ENCODE measurements around the gene GAB2. TPM values are rescaled to one million over a fixed set of nuclear protein-coding genes. Genes with fewer than 3 reads are reported as not detected.

Gene GAB2
- polyA plus RNA-seq, 3 donors, result 2.8 to 39.4 (median 4.4) TPM

DNA sequence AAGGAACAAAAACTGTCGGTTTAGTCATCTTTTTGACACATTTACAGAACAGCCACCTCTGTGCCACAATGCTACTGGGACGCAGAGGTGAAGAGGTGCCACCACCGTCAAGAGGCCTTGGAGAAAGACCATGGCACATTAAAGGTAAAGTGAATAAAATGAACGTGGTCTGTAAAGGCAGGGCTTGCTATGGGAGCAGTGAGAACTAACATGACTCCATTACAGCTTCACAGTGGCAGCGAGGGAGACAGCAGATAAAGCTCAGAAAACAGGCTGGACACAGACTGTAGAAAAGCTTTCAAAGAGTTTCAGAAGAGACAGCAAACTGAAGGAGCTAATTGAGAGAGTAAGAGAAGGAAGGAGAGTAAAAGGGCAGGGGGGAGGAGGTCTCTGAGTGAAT, 102.9 kb downstream of the GAB2 start:
- peaks cover 36 to 67% of the 10 kb centered on the region in 2 donors for H3K4me1 ChIP-seq (ENCODE audit: control insufficient read depth in 1 of 2, insufficient read depth in 2 of 2, low read length in 2 of 2)
- H3K9me3 Mint-ChIP-seq, result peaks cover 0 to 3% (median 0%) of the 10 kb centered on the region in 7 donors

GRCh38 chr11:78313898-78314297, 103.7 kb downstream of the GAB2 start:
- H3K4me1 Mint-ChIP-seq, result peaks cover 84% of the 10 kb centered on the region
- H4K20me1 ChIP-seq (ENCODE audit: insufficient read depth, low read length), result peaks cover 86% of the 10 kb centered on the region
- peaks cover 0 to 3% (median 0%) of the 10 kb centered on the region in 7 donors for H3K9me3 Mint-ChIP-seq
- H2AFZ ChIP-seq (ENCODE audit: insufficient read depth, low read depth, low read length, poor library complexity, severe bottlenecking), result no peak overlapping the region
- no peaks in the 10 kb centered on the region for H3K27me3 ChIP-seq (ENCODE audit: control insufficient read depth in 2 of 2, insufficient read depth in 2 of 2, low read length in 2 of 2)
- intact Hi-C loops (cut with micrococcal nuclease), result loop anchor here in 1 of 2 donors (5.0 kb wide), 1 partner anchor 38 kb away; no protein-coding TSS in a partner anchor
- peak overlapping the region in 1 of 2 donors; percentile 73 for H3K27ac ChIP-seq (ENCODE audit: low read depth in 1 of 2, low read length in 2 of 2)
- H3K27me3 Mint-ChIP-seq (ENCODE audit: low read depth in 3 of 3), result no peaks in the 10 kb centered on the region
- H3K36me3 ChIP-seq (replicated peaks in 1 of 2; ENCODE audit: control insufficient read depth in 1 of 2, insufficient read depth in 2 of 2, low read length in 2 of 2), result no peaks in the 10 kb centered on the region
- peaks cover 14 to 24% of the 10 kb centered on the region in 2 donors for H3K36me3 Mint-ChIP-seq
- peaks cover 37 to 71% of the 10 kb centered on the region in 2 donors for H3K4me1 ChIP-seq (ENCODE audit: control insufficient read depth in 1 of 2, insufficient read depth in 2 of 2, low read length in 2 of 2)
- H3K27ac Mint-ChIP-seq, result peak overlapping the region; percentile 72 to 92 (median 83)
- peaks cover 100% of the 10 kb centered on the region for H3K79me2 ChIP-seq (ENCODE audit: insufficient read depth, low read length)
- no peak overlapping the region for H3K4me2 ChIP-seq (replicated peaks; ENCODE audit: extremely low read depth, low read length, poor library complexity, severe bottlenecking)
- no peak overlapping the region for H3K9ac ChIP-seq (ENCODE audit: insufficient read depth, low read length, poor library complexity, severe bottlenecking)
- TF ChIP-seq CTCF (IDR thresholded peaks at IDR 0.05), result no peak
- H3K4me3 ChIP-seq (replicated peaks in 1 of 3; ENCODE audit: low read depth in 2 of 3, low read length in 3 of 3), result no peak overlapping the region
- peak; percentile 76 to 84 (median 80) for DNase-seq
- WGBS (ENCODE audit: insufficient coverage), result 56% methylated on average over 2 of the region's 2 CpGs
- H3K4me3 Mint-ChIP-seq, result peak overlapping the region in 1 of 2 donors; percentile 44
- H3K9me3 ChIP-seq (replicated peaks in 1 of 2; ENCODE audit: control insufficient read depth in 1 of 2, insufficient read depth in 1 of 2, low read length in 2 of 2), result no peaks in the 10 kb centered on the region

More for the DNA sequence above, 102.9 kb downstream of the GAB2 start:
- Histone ChIP-seq H3K4me2 (replicated peaks; ENCODE audit: extremely low read depth, low read length, poor library complexity, severe bottlenecking) (no peak overlapping the region), H3K79me2 (ENCODE audit: insufficient read depth, low read length) (peaks cover 100% of the 10 kb centered on the region), H3K27ac (ENCODE audit: low read depth in 1 of 2, low read length in 2 of 2) (peak overlapping the region in 1 of 2 donors; percentile 73), H3K36me3 (replicated peaks in 1 of 2; ENCODE audit: control insufficient read depth in 1 of 2, insufficient read depth in 2 of 2, low read length in 2 of 2) (no peaks in the 10 kb centered on the region), H3K9ac (ENCODE audit: insufficient read depth, low read length, poor library complexity, severe bottlenecking) (no peak overlapping the region), H4K20me1 (ENCODE audit: insufficient read depth, low read length) (peaks cover 86% of the 10 kb centered on the region), H3K27me3 (ENCODE audit: control insufficient read depth in 2 of 2, insufficient read depth in 2 of 2, low read length in 2 of 2) (no peaks in the 10 kb centered on the region), H3K4me3 (replicated peaks in 1 of 3; ENCODE audit: low read depth in 2 of 3, low read length in 3 of 3) (no peak overlapping the region), H3K9me3 (replicated peaks in 1 of 2; ENCODE audit: control insufficient read depth in 1 of 2, insufficient read depth in 1 of 2, low read length in 2 of 2) (no peaks in the 10 kb centered on the region), H2AFZ (ENCODE audit: insufficient read depth, low read depth, low read length, poor library complexity, severe bottlenecking) (no peak overlapping the region)
- TF ChIP-seq CTCF (IDR thresholded peaks at IDR 0.05), result no peak
- H3K36me3 Mint-ChIP-seq, result peaks cover 18 to 24% of the 10 kb centered on the region in 2 donors
- peak overlapping the region; percentile 70 to 92 (median 88) for H3K27ac Mint-ChIP-seq
- no peaks in the 10 kb centered on the region for H3K27me3 Mint-ChIP-seq (ENCODE audit: low read depth in 3 of 3)
- intact Hi-C loops (cut with micrococcal nuclease), result loop anchor here in 1 of 2 donors (5.0 kb wide), 1 partner anchor 38 kb away; no protein-coding TSS in a partner anchor
- DNase-seq, result no peak
- 94% methylated on average over 3 of the region's 5 CpGs for WGBS (ENCODE audit: insufficient coverage)
- H3K4me3 Mint-ChIP-seq, result no peak overlapping the region
- peaks cover 83% of the 10 kb centered on the region for H3K4me1 Mint-ChIP-seq

Measured in CD14-positive monocyte (primary cell).